M059J (cell line): ENCODE results near the gene DCLK2. TPM values are rescaled to one million over a fixed set of nuclear protein-coding genes. Genes with fewer than 3 reads are reported as not detected.
A peak's percentile ranks its signal among the peaks of the same experiment; 100 is the strongest.

Experiments
- DNase-seq: peaks from one replicate; pipeline ENCODE4 v3.0.0-alpha.2; 2012; ENCODE audit warnings: low read depth
- total RNA-seq: library from RNA; depleted of rRNA; stranded (reverse); fragments of >200 nt; shearing (Covaris generic); gene quantifications from 2 replicates; pipeline ENCODE4 v1.2.3, GENCODE V29; 2014

DCLK2 gene
- total RNA-seq, 1 experiment from 2014 or later, result 18.2 TPM

- DNase-seq, result no peak
Observed at GRCh38 chr4:150069353-150069752, 8.9 kb upstream of the DCLK2 start.

GRCh38 chr4:150070464-150071170, 7.6 kb upstream of the DCLK2 start:
- no peak for DNase-seq

- no peak for DNase-seq
Observed at GRCh38 chr4:150072471-150072870, 5.8 kb upstream of the DCLK2 start.

- DNase-seq, result peak; percentile 59
Observed at GRCh38 chr4:150072906-150073714, 5.1 kb upstream of the DCLK2 start.

- DNase-seq, result no peak
Observed at GRCh38 chr4:150074064-150074463, 4.2 kb upstream of the DCLK2 start.

- DNase-seq, result peak; percentile 59
Observed at GRCh38 chr4:150078579-150079080, 385 bp downstream of the DCLK2 start.

- DNase-seq, result peak; percentile 62
Observed at GRCh38 chr4:150079081-150079581, 886 bp downstream of the DCLK2 start.

GRCh38 chr4:150080337-150080736, 2.1 kb downstream of the DCLK2 start:
- DNase-seq, result peak; percentile 7

GRCh38 chr4:150080875-150081274, 2.6 kb downstream of the DCLK2 start:
- DNase-seq, result no peak

GRCh38 chr4:150082241-150082640, 4.0 kb downstream of the DCLK2 start:
- DNase-seq, result no peak

- DNase-seq, result no peak
Observed at GRCh38 chr4:150087006-150087405, 8.8 kb downstream of the DCLK2 start.

- no peak for DNase-seq
Observed at GRCh38 chr4:150089732-150090131, 11.5 kb downstream of the DCLK2 start.

- DNase-seq, result peak; percentile 75
Observed at GRCh38 chr4:150090836-150091235, 12.6 kb downstream of the DCLK2 start.

GRCh38 chr4:150094676-150095075, 16.4 kb downstream of the DCLK2 start:
- no peak for DNase-seq

GRCh38 chr4:150096625-150097024, 18.4 kb downstream of the DCLK2 start:
- no peak for DNase-seq

GRCh38 chr4:150098214-150098613, 20.0 kb downstream of the DCLK2 start:
- DNase-seq, result peak; percentile 43

GRCh38 chr4:150104404-150105027, 26.3 kb downstream of the DCLK2 start:
- DNase-seq, result no peak

GRCh38 chr4:150106886-150107285, 28.6 kb downstream of the DCLK2 start:
- peak; percentile 78 for DNase-seq

- DNase-seq, result no peak
Observed at GRCh38 chr4:150108691-150109090, 30.4 kb downstream of the DCLK2 start.

GRCh38 chr4:150114641-150115040, 36.4 kb downstream of the DCLK2 start:
- no peak for DNase-seq

- DNase-seq, result no peak
Observed at GRCh38 chr4:150115851-150116250, 37.6 kb downstream of the DCLK2 start.

GRCh38 chr4:150116506-150116905, 38.3 kb downstream of the DCLK2 start:
- DNase-seq, result no peak
